Prostate gland (tissue), 2 donors: Measurements from ENCODE around the gene GPR84. TPM values are rescaled to one million over a fixed set of nuclear protein-coding genes. Genes with fewer than 3 reads are reported as not detected.
A peak's percentile ranks its signal among the peaks of the same experiment; 100 is the strongest.

ENCODE experiments used
- DNase-seq: peaks from one replicate; pipeline ENCODE4 v3.0.0-alpha.2; 2019; ENCODE audit warnings: low spot score
- H3K27ac ChIP-seq, 2 donors: fragments of 200-600 bp; sonication (generic); 2 replicates each; pipeline ENCODE4 v1.5.1; 2017 to 2019
- H3K27me3 ChIP-seq: fragments of 200-600 bp; sonication (generic); replicated peaks from 2 replicates; pipeline ENCODE4 v1.5.1; 2019; ENCODE audit not compliant: insufficient read depth
- H3K36me3 ChIP-seq, 2 donors: fragments of 200-600 bp; sonication (generic); 1 replicate in 1 of 2; 2 replicates in 1 of 2; pipeline versions ENCODE4 v1.5.1 to v1.8.1; 2017 to 2019
- H3K4me1 ChIP-seq: fragments of 200-600 bp; sonication (generic); replicated peaks from 2 replicates; pipeline ENCODE4 v1.5.1; 2019
- H3K4me3 ChIP-seq, 2 donors: fragments of 200-600 bp; sonication (generic); 2 replicates each; pipeline ENCODE4 v1.5.1; 2017 to 2019
- H3K9me3 ChIP-seq: fragments of 200-600 bp; sonication (generic); 2 replicates; pipeline ENCODE4 v1.5.1; 2017
- POLR2A ChIP-seq: fragments of 450-650 bp; IDR thresholded peaks from one replicate; pipeline ENCODE4 v1.6.1; 2016; ENCODE audit warnings: antibody characterized with exemption, mild to moderate bottlenecking
- POLR2AphosphoS5 ChIP-seq: sonication (generic); formaldehyde crosslinking; IDR thresholded peaks from one replicate; pipeline ENCODE4 v1.6.1; 2017; ENCODE audit warnings: antibody characterized with exemption
- WGBS: methylation state at CpG from one replicate; pipeline ENCODE4 v1.1.5; 2018; 5-methylcytosine and 5-hydroxymethylcytosine counted together
- intact Hi-C: fragments of 100-400 bp; cut with DNase I; formaldehyde crosslinking; loops from one replicate; pipeline ENCODE4 v1.14.2; 2022
- total RNA-seq, 2 donors: library from RNA; depleted of rRNA; stranded (reverse); fragments of >200 nt; gene quantifications; one replicate each; pipeline ENCODE4 v1.1.0, GENCODE V29; 2016
- TF ChIP-seq, protein P1 (sequence below), 4 experiments: fragments of 200-600 bp in 2 of 4; fragments of 450-650 bp in 2 of 4; sonication (generic) in 2 of 4; IDR thresholded peaks; 1 replicate in 3 of 4; 2 replicates in 1 of 4; pipeline ENCODE4 v1.5.1; 2016 to 2019; ENCODE audit warnings: antibody characterized with exemption in 4 of 4, mild to moderate bottlenecking in 2 of 4, moderate library complexity in 2 of 4

GPR84 gene
- total RNA-seq, 2 donors from 2014 or later: 0.97 TPM; not detected in 1

DNA sequence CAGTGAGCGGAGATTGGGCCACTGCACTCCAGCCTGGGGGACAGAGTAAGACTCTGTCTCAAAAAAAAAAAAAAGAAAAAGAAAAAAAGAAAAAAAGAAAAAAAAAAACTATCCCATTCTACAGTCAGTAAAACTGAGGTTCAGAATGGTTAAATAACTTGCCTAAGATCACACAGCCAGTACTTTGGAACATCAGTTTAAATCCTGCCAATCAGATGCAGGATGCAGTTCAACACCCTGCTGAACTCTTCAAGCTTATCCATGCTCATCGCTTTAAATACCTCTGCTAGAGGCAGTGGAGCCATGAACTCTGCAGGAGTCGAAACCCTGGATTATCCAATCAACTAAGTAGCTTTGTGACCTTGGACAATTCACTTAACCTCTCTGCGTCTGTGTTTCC, 16.9 kb upstream of the GPR84 start:
- Histone ChIP-seq H3K27ac (no peak overlapping the region), H3K27me3 (no peaks in the 10 kb centered on the region), H3K9me3 (no peaks in the 10 kb centered on the region), H3K4me1 (peaks cover 4% of the 10 kb centered on the region), H3K36me3 (no peaks in the 10 kb centered on the region), H3K4me3 (no peak overlapping the region)
- no peak for DNase-seq
- TF ChIP-seq, protein P1, sequence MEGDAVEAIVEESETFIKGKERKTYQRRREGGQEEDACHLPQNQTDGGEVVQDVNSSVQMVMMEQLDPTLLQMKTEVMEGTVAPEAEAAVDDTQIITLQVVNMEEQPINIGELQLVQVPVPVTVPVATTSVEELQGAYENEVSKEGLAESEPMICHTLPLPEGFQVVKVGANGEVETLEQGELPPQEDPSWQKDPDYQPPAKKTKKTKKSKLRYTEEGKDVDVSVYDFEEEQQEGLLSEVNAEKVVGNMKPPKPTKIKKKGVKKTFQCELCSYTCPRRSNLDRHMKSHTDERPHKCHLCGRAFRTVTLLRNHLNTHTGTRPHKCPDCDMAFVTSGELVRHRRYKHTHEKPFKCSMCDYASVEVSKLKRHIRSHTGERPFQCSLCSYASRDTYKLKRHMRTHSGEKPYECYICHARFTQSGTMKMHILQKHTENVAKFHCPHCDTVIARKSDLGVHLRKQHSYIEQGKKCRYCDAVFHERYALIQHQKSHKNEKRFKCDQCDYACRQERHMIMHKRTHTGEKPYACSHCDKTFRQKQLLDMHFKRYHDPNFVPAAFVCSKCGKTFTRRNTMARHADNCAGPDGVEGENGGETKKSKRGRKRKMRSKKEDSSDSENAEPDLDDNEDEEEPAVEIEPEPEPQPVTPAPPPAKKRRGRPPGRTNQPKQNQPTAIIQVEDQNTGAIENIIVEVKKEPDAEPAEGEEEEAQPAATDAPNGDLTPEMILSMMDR (IDR thresholded peaks at IDR 0.05): no peak
- TF ChIP-seq POLR2AphosphoS5: no peak
- no peak for TF ChIP-seq POLR2A
- 88% methylated on average over 4 of the region's 4 CpGs for WGBS
- intact Hi-C loops: no loop called here

DNA sequence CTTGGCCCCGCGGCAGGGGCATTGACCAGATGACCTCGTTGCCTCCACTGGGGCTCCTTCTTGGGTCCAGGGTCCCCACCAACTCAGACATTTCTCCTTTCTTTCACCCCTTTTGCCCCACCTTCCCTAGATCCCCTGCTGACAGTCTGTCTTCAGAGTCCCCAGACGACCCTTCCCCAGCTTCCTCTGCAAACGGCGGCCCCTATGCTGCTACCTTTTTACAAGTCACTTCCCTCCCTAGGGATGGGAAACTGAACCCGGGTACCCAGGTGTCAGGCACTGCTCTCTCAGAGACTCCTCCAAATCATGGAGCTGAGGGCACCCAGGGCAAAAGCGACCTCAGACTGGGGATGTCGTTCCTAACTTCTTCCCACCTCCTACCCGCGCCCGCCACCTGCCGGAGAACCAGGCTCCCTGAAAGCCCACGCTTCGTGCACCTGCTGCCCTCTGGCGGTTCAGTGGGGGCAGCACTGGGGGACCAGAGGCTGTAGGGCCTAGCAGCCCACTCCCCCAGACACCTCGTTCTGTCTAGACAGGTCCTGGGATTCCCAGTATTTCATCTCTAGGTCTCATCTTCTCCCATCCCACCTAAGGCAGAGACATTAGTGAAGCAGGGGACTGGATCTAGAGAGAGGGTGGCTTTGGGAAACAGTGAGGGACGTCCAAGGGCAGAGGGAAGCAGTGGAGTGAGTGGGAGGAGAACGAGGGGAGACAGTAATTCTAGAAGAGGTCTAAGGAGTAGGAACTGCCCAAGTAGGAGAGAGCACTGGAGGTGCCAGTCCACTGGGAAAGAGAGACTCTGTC, 15.3 kb upstream of the GPR84 start:
- 20% methylated on average over 19 of the region's 19 CpGs for WGBS
- Histone ChIP-seq H3K9me3 (no peaks in the 10 kb centered on the region), H3K36me3 (no peaks in the 10 kb centered on the region), H3K4me3 (peak overlapping the region; percentile 31 to 44), H3K27ac (peak overlapping the region; percentile 50 to 75), H3K4me1 (peaks cover 4% of the 10 kb centered on the region), H3K27me3 (no peaks in the 10 kb centered on the region)
- peak; percentile 68 for TF ChIP-seq POLR2AphosphoS5
- TF ChIP-seq, protein P1 (IDR thresholded peaks at IDR 0.05): peak; percentile 94 to 99 (median 98)
- no peak for TF ChIP-seq POLR2A
- peak; percentile 84 for DNase-seq
- intact Hi-C loops: no loop called here

DNA sequence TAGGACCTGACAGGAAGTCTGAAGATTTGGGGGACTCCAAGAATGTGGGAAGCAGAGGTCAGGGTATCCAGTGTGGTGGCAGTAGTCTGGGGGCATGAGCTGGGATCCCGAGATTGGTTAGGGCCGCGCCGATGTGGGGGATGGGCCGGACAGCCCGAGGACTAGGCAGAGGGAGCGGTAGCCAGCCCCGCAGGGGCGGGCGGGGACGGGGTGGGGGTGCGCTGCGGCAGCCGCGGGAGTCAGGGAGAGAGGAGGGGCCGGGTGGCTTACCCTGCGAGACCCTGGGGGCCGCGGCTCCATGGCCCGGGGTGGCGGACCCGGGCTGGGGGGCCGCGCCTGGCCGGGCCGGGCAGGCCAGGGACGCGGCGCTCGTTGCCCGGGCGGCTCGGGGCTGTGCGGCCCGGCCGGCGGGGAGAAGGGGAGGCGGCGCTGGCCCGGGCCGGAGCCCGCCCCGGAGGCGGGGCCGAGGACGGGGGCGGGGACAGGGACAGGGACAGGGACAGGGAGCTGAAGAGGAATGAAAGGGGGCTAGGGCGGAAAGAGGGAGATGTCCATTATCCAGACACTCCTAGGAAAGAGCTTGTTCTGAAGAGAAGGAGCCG, 14.6 kb upstream of the GPR84 start:
- intact Hi-C loops: no loop called here
- H3K4me3 ChIP-seq: peak overlapping the region; percentile 31 to 44
- TF ChIP-seq POLR2AphosphoS5 (no peak), POLR2A (no peak)
- TF ChIP-seq, protein P1 (IDR thresholded peaks at IDR 0.05): no peak
- peaks cover 4% of the 10 kb centered on the region for H3K4me1 ChIP-seq
- 6% methylated on average over 42 of the region's 49 CpGs for WGBS
- no peak for DNase-seq
- H3K27ac ChIP-seq: peak overlapping the region; percentile 50 to 75
- no peaks in the 10 kb centered on the region for H3K27me3 ChIP-seq
- no peaks in the 10 kb centered on the region for H3K36me3 ChIP-seq
- H3K9me3 ChIP-seq: no peaks in the 10 kb centered on the region

DNA sequence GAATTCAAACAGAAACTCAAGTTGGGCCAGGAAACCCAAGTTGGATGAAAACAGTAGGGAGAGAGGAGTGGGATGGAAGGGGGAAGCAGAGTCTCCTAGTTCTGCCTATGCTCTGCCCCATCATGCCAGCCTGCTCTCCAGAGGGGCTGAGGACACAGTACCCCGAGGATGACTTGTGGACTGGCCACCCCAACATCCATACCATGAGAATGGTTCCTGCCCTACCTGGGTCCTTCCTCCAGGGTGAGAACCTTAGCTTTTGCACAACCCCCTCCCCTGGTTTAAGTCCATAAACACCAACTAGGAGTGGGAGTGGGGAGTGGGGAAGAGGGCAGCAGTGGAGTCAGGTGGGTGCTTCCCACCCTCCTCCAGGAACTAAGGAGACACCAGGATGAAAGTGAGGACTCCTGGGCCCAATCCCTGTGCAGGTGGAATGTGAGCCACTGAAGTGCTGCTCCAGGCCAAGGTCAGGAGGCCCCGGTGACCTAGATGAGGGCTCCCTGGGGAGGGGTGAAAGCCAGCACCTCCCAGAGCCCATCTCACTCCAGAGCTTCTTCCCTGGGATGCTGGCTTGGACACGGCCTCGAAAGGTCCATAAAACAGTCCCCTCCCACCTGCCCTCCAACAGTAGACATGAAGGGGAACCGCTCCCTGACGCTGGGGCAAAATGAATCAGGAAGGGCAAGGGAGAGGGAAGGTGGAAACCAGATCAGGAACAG, 13.7 kb upstream of the GPR84 start:
- peaks cover 4% of the 10 kb centered on the region for H3K4me1 ChIP-seq
- WGBS: 87% methylated on average over 6 of the region's 6 CpGs
- H3K27ac ChIP-seq: peak overlapping the region in 1 of 2 donors; percentile 17
- no peaks in the 10 kb centered on the region for H3K9me3 ChIP-seq
- no peaks in the 10 kb centered on the region for H3K36me3 ChIP-seq
- no peaks in the 10 kb centered on the region for H3K27me3 ChIP-seq
- no peak for DNase-seq
- no peak overlapping the region for H3K4me3 ChIP-seq
- TF ChIP-seq POLR2A: no peak
- TF ChIP-seq, protein P1 (IDR thresholded peaks at IDR 0.05): no peak
- intact Hi-C loops: no loop called here
